ENCODE measurements around the gene SLC23A2. TPM values are rescaled to one million over a fixed set of nuclear protein-coding genes. Genes with fewer than 3 reads are reported as not detected.

Gene SLC23A2
- total RNA-seq, 1 donor from 2014 or later = 79.8 TPM

GRCh38 chr20:4813076-4813862 lies 188.0 kb downstream of the SLC23A2 start:
- H3K27me3 Mint-ChIP-seq = no peaks in the 10 kb centered on the region
- H3K36me3 Mint-ChIP-seq (ENCODE audit: low read depth) = peaks cover 65% of the 10 kb centered on the region
- H3K9me3 Mint-ChIP-seq = no peaks in the 10 kb centered on the region
- intact Hi-C loops (cut with micrococcal nuclease) = loop anchor here (2.0 to 5.0 kb wide), 3 partner anchors 14 to 1139 kb away; partner anchors contain the start of genes MCM8 and TRMT6
- H3K4me1 Mint-ChIP-seq = peaks cover 98% of the 10 kb centered on the region
- POLR2A ChIA-PET = interaction anchor here (0.6 to 5.2 kb wide), 31 partner anchors 7 to 314 kb away, joined by 3 to 44 read pairs (median 5); partner anchors contain the start of genes CDS2 and PCNA
- H3K27ac Mint-ChIP-seq = peak overlapping the region; percentile 99
- no peak for TF ChIP-seq CTCF (IDR thresholded peaks at IDR 0.05)
- peak; percentile 49 for ATAC-seq (ENCODE audit: low read depth)
- H3K4me3 Mint-ChIP-seq = peak overlapping the region; percentile 89
- CTCF ChIA-PET = interaction anchor here (0.6 to 3.7 kb wide), 5 partner anchors 32 to 314 kb away, joined by 3 to 18 read pairs (median 4); partner anchors contain the start of gene CDS2
- DNase-seq = peak; percentile 69

GRCh38 chr20:4812641-4813075 lies 188.7 kb downstream of the SLC23A2 start:
- Mint-ChIP-seq H3K4me1 (peaks cover 99% of the 10 kb centered on the region), H3K4me3 (peak overlapping the region; percentile 89), H3K27me3 (no peaks in the 10 kb centered on the region), H3K36me3 (ENCODE audit: low read depth) (peaks cover 66% of the 10 kb centered on the region), H3K27ac (peak overlapping the region; percentile 99), H3K9me3 (no peaks in the 10 kb centered on the region)
- no peak for TF ChIP-seq CTCF (IDR thresholded peaks at IDR 0.05)
- DNase-seq = no peak
- ChIA-PET CTCF (interaction anchor here (1.1 kb wide), 1 partner anchor 138 kb away, joined by 3 read pairs; no protein-coding TSS in a partner anchor), POLR2A (interaction anchor here (0.6 to 5.2 kb wide), 18 partner anchors 17 to 314 kb away, joined by 3 to 44 read pairs (median 12); partner anchors contain the start of gene CDS2)
- ATAC-seq (ENCODE audit: low read depth) = peak; percentile 19
- intact Hi-C loops (cut with micrococcal nuclease) = loop anchor here (2.0 to 5.0 kb wide), 3 partner anchors 14 to 1140 kb away; partner anchors contain the start of genes MCM8 and TRMT6

- no peak for ATAC-seq (ENCODE audit: low read depth)
- CTCF ChIA-PET = interaction anchor here (0.6 to 1.3 kb wide), 3 partner anchors 21 to 138 kb away, joined by 3 to 4 read pairs (median 3); no protein-coding TSS in a partner anchor
- no peaks in the 10 kb centered on the region for H3K9me3 Mint-ChIP-seq
- H3K4me3 Mint-ChIP-seq = peak overlapping the region; percentile 89
- H3K4me1 Mint-ChIP-seq = peaks cover 99% of the 10 kb centered on the region
- peak overlapping the region; percentile 99 for H3K27ac Mint-ChIP-seq
- no peak for DNase-seq
- intact Hi-C loops (cut with micrococcal nuclease) = loop anchor here (2.0 to 5.0 kb wide), 3 partner anchors 13 to 1140 kb away; partner anchors contain the start of genes MCM8 and TRMT6
- no peak for TF ChIP-seq CTCF (IDR thresholded peaks at IDR 0.05)
- peaks cover 64% of the 10 kb centered on the region for H3K36me3 Mint-ChIP-seq (ENCODE audit: low read depth)
- POLR2A ChIA-PET = interaction anchor here (0.7 to 5.2 kb wide), 18 partner anchors 12 to 373 kb away, joined by 3 to 44 read pairs (median 8); partner anchors contain the start of genes CDS2 and PCNA
- no peaks in the 10 kb centered on the region for H3K27me3 Mint-ChIP-seq
These were observed 189.1 kb downstream of the SLC23A2 start for GRCh38 chr20:4812216-4812615.

GRCh38 chr20:4811661-4812181 lies 189.6 kb downstream of the SLC23A2 start:
- intact Hi-C loops (cut with micrococcal nuclease) = loop anchor here (2.0 to 5.0 kb wide), 3 partner anchors 13 to 1141 kb away; partner anchors contain the start of genes MCM8 and TRMT6
- peaks cover 99% of the 10 kb centered on the region for H3K4me1 Mint-ChIP-seq
- TF ChIP-seq CTCF (IDR thresholded peaks at IDR 0.05) = no peak
- H3K27me3 Mint-ChIP-seq = no peaks in the 10 kb centered on the region
- no peaks in the 10 kb centered on the region for H3K9me3 Mint-ChIP-seq
- POLR2A ChIA-PET = interaction anchor here (0.7 to 5.2 kb wide), 19 partner anchors 11 to 374 kb away, joined by 3 to 35 read pairs (median 5); partner anchors contain the start of genes CDS2 and PCNA
- DNase-seq = peak; percentile 51
- peak overlapping the region; percentile 89 for H3K4me3 Mint-ChIP-seq
- peak; percentile 10 for ATAC-seq (ENCODE audit: low read depth)
- H3K27ac Mint-ChIP-seq = peak overlapping the region; percentile 99
- peaks cover 64% of the 10 kb centered on the region for H3K36me3 Mint-ChIP-seq (ENCODE audit: low read depth)
- CTCF ChIA-PET = interaction anchor here (0.6 to 1.3 kb wide), 4 partner anchors 20 to 289 kb away, joined by 3 to 4 read pairs (median 4); no protein-coding TSS in a partner anchor
